NCI-H2196 treated with DMSO at 0.1 percent for 48 hours (cell line): ENCODE results near the gene KRTCAP3.

Experiments
- DNase-seq: peaks from one replicate; lab custom pipeline; 2025; ENCODE audit not compliant: unreplicated experiment; lab: John Stamatoyannopoulos, UW

The KRTCAP3 gene

GRCh38 chr2:27441226-27441926 is 805 bp upstream of the KRTCAP3 start:
- no peak for DNase-seq

DNA sequence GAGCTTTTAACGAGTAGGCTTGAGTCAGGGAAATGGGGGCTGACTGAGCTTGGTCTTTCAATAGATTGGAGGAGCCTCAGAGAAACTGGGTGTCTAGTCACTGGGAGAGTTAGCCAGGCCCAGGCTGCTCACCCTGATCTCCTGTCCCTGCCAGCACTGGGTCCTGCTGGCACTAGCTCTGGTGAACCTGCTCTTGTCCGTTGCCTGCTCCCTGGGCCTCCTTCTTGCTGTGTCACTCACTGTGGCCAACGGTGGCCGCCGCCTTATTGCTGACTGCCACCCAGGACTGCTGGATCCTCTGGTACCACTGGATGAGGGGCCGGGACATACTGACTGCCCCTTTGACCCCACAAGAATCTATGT is 720 bp downstream of the KRTCAP3 start:
- DNase-seq, result no peak

GRCh38 chr2:27445155-27445554 is 3.0 kb downstream of the KRTCAP3 start:
- DNase-seq, result no peak

DNA sequence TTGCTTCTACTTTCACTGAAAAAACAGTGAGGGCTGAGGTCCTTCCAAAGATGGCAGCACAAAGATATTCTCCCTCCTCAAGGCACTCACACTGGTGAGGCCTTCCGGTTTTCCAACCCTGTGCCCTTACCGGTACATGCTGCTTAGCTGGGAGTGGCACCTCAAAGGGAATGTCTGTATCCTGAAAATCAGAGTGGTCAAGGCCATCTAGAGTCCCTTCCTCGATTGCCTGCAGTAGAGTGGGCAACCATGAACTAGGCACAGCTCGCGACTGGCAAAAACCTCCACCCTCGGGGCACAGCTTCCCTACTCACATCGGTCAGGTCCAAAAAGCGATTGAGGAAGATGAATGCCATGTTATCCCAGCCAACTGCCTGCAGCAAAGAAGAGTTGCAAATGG is 3.4 kb downstream of the KRTCAP3 start:
- DNase-seq, result no peak

DNA sequence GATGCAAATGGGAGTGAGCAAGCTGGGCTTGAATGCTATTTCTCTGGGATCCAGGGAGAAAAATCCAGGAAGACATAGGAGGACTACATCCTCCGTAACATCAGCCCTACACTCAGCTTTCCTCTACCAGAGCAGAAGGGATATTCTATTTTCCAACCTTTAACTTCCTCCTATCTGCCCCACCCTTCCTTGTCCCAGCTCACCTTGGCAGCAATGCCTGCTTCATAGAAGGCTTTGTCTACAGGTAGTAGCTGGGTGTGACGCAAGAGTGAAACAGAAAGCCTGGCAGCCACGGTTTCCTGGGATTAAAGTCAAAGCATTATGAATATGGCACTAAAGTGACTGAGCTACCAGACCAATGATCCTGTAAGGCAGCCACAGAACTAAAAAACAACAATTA is 3.9 kb downstream of the KRTCAP3 start:
- DNase-seq, result peak; percentile 62

DNA sequence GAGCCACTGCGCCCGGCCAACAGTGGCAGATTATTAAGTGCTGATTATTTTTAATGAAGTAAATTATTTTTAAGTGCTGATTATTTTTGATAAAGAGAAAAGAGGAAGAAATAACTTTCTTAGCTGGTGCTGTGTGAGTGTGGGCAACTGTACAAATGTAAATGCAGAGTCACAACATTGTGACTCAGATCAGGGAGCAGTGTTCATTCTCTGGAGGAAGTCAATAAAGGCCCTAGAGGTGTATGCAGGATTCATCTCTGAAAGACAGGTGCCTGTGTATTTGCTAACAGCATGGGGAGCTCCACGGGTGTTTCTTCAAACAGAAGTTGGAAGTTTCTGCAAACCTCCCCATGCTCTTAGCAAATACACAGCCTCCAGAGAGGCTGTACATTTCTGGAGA is 6.2 kb downstream of the KRTCAP3 start:
- no peak for DNase-seq

GRCh38 chr2:27451095-27451494 is 8.9 kb downstream of the KRTCAP3 start:
- no peak for DNase-seq

GRCh38 chr2:27453968-27454367 is 11.8 kb downstream of the KRTCAP3 start:
- no peak for DNase-seq

GRCh38 chr2:27461118-27461517 is 18.9 kb downstream of the KRTCAP3 start:
- peak; percentile 64 for DNase-seq

- no peak for DNase-seq
Measured at GRCh38 chr2:27464443-27464842, 22.3 kb downstream of the KRTCAP3 start.

GRCh38 chr2:27471961-27472360 is 29.8 kb downstream of the KRTCAP3 start:
- no peak for DNase-seq

- DNase-seq, result no peak
Measured at GRCh38 chr2:27485496-27485895, 43.3 kb downstream of the KRTCAP3 start.

DNA sequence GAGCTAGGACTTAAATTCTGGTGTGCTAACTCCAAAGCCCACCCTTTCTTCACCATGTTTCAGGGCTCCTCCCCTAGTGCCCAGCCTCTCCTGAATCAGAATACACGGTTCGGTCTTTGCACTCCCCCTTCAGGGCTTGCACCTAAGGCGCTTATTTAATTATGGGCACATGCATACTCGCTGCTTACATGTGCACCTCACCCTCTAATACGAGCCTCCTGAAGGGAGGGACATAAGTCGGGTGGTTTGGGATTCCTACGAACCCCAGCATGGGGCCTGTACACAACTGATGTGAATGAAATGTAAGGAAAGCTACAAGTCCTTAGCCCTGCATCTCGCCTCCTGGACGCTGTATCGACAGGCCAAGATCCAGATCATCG is 46.9 kb downstream of the KRTCAP3 start:
- peak; percentile 34 for DNase-seq

GRCh38 chr2:27489498-27490397 is 47.6 kb downstream of the KRTCAP3 start, which contains the start of gene IFT172:
Gene IFT172 (minus strand): TSS chr2:27489743. CDS start chr2:27489653, 90 bp downstream.
- DNase-seq, result peak; percentile 98

- DNase-seq, result no peak
Measured at GRCh38 chr2:27492557-27492956, 50.4 kb downstream of the KRTCAP3 start.

DNA sequence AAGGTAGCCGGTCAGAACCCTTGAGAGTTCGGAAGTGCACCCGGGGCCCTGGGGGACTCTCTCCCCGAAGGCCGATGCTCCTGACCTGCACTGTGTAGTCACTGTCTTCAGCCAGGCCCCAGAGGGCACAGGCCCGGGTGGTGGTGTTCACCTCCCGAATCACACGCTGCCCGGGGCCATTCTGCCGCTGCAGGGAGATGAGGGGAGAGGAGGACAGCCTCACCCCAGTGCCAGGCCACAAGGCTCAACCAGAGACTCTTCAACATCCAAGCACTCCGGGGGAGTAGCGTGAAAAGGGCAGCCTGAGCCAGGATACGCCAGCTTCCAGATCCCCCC is 51.7 kb downstream of the KRTCAP3 start:
- DNase-seq, result no peak
